GM19324 (cell line): ENCODE results near the gene RNF31.

Experiments used
- ATAC-seq: cut with Tn5 transposase; IDR thresholded peaks from one replicate; pipeline ENCODE4 v1.9.1; 2021; ENCODE audit warnings: mild to moderate bottlenecking, moderate library complexity; ENCODE audit not compliant: unreplicated experiment, low FRiP score

RNF31 gene

GRCh38 chr14:24155100-24155499 is 7.8 kb downstream of the RNF31 start:
- no peak for ATAC-seq

GRCh38 chr14:24156840-24157239 is 9.5 kb downstream of the RNF31 start:
- ATAC-seq = no peak

DNA sequence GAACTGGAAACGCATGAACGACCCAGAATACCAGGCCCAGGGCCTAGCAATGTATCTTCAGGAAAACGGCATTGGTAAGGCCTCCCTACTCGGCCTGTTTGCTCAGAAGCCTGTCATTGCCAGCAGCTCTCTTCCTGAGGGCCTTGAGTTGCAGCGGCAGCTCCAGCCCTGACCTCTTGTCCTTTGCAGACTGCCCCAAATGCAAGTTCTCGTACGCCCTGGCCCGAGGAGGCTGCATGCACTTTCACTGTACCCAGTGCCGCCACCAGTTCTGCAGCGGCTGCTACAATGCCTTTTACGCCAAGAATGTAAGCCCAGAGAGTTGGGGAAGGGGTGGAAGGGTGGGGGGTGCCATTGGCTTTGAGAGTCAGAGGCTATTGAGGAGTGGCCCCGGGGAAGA is 10.0 kb downstream of the RNF31 start:
- ATAC-seq = no peak

DNA sequence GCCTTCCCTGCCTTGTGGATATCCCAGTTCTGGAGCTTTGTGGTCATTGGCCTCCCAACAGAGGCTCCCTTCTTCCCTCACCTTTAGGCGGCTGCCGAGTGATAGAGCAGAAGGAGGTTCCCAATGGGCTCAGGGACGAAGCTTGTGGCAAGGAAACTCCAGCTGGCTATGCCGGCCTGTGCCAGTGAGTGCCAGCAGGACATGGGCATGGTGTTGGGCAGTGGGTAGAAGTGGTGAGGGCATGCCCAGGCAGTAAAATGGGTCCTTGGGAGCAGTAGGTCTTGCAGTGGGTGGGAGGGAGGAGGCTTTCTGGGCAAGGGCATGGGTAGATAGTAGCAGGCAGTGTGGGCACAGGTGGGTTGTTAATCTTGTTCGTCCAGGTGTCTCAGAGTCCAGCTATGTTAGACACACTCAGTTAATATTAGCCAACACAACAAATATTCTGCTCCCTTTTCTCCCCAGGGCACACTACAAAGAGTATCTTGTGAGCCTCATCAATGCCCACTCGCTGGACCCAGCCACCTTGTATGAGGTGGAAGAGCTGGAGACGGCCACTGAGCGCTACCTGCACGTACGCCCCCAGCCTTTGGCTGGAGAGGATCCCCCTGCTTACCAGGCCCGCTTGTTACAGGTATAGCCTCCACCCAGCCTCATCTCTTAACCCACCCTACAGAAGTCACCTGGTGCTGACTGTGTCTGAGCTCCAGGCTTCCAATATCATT is 12.6 kb downstream of the RNF31 start:
- ATAC-seq = no peak

DNA sequence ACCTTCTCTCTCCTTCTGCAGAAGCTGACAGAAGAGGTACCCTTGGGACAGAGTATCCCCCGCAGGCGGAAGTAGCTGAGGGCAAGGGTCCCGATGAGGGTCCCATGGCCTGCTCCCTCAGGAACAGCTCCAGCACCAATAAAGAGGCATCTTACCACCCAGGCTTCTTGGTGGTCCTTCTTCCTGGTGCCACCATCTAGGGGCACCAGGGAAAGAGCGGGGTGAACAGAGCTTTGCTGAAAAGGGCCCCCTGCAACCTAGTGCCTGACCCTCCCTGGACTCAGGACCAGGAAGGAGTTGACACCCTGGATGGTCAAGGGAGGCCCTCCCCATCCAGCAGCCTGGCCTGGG is 13.2 kb downstream of the RNF31 start:
- no peak for ATAC-seq

DNA sequence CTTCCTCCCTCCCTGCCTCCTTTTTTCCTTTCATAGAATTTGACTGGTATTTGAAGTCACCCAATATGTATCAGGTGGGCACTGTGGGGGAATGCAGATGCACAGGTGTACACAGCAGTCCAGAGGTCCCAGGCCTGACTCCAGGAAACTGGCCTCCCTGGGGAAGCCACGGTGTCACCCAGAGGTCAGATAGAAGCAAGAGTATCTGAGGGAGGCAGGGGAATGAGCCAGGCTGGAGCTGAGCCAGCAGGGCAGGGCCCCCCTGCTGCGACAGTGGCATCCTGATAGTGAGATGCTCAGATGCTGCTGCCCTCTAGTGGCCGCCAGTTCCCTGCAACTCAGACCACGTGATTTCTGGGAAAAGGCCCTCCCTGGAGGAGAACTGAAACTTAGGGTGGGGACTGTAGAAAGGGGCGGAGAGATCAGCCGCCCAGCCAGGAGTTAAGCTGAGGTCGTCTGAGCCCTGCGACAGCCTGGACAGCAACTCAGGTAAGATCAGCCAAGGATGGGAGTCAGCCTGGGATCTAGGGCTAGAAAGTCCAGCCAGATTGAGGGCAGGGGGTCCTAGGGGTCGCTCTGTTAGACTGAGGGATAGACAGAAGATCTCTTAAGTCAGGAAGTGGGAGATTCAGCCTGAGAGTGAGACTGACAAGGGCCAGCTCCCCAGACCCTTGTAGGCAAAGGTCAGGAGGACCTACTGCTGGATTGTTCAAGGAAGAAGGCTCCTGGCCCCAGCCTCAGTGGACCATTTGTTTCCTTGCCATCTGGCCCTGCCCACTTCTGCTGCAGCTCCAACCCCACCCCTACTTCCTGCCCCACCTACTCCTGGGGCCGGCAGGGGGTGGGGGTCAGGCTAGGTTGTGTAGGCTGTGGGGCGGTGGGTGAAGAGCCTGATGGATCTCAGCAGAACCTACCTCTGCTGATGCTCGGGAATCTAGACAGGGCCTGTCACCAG is 13.8 kb downstream of the RNF31 start, which contains the start of gene IRF9:
IRF9 (plus strand) TSS at position 416 of the 955 bp plus-strand sequence. CDS start 880 bp downstream, outside the sequence.
- ATAC-seq = peak; percentile 83

- ATAC-seq = no peak
These were observed 14.8 kb downstream of the RNF31 start for GRCh38 chr14:24162093-24162492.

- ATAC-seq = no peak
These were observed 17.3 kb downstream of the RNF31 start for GRCh38 chr14:24164518-24164991.

- ATAC-seq = no peak
These were observed 18.5 kb downstream of the RNF31 start for GRCh38 chr14:24165785-24166184.

DNA sequence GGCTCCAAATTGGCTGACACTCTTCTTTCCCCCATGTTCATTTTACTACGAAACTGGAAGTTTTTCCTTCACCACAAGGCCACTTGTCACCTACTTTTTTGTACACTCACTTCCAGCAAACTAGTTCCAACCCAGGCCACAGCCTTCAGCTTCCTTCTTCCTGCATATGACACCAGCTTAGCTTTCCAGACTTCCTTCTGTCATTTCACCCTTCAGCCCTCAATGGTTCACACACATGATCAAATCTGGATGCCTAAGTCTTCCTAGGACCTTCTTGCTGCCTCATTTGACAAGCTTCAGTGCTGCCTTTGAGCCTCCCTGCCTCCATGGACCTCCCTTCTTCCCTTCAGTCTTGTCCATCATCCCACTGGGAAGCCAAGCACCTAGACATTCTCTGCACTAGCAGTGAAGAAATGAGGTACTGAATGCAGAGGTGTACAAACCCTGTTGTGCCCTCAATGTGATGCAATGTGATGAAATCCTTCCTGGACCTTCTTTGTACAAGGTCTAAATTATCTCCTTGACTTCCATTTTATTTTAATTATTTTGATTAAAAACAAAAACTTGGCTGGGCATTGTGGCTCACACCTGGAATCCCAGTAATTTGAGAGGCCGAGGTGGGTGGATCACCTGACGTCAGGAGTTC is 20.3 kb downstream of the RNF31 start:
- no peak for ATAC-seq

DNA sequence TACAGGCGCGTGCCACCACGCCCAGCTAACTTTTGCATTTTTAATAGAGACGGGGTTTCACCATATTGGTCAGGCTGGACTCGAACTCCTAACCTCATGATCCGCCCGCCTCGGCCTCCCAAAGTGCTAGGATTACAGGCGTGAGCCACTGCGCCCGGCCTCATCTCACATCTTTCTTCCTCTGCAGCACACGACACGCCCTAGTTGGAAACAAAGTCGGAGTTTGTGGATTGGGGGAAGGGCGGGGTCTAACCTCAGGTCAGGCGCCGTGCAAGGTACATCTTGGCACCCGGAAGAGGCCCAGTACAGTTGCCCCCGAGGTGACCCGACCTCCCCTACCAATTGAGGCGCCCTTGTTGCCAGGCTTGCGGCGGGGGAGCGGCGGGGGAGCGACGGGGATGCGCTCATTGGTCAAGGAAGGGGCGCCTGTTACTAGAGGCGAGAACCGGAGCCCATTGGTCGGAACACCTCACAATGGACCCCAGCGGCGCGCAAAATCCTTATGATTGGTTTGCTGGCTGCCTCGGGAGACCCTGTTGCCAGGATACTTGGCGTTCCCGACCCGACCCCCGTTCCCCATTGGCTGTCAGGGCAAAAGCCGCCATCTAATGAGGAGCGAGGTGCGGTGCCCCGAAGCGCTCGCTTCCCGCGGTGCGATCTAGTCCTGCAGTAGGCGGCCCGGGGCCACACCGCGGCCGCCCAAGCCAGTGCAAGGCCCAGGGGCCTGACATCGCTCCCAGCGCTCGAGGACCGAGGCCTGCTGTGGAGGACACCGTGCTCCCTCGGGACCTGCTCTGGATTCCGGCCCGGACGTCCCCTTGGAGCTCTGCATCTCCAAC is 24.3 kb downstream of the RNF31 start, which contains the start of gene REC8:
REC8 (plus strand) TSS at position 659 of the 839 bp plus-strand sequence. CDS start 473 bp downstream, outside the sequence.
- peak; percentile 83 for ATAC-seq

DNA sequence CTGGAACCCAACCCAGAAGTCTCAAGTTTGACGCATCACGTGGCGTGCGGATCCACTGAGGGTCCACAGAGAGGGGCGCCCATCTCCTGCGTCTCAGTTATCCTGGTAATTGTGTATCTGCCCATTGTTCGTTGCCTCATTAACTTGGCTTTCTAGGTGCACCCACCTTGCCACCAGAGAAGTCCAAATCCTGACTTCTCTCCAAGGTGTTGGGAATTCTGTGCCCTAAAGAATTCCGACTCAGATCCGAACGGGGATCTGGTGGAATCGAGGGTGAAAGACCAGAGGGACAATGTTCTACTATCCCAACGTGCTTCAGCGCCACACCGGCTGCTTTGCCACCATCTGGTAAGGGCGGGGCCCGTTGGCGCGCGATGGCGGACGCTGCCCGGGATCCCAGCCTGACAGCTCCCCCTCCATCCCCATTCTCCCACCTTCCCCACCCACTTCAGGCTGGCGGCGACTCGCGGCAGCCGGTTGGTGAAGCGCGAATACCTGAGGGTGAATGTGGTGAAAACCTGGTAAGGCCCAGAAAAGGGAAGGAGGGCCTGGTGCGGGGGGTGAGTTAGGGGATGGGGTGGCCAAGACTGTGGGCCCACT is 25.1 kb downstream of the RNF31 start:
- no peak for ATAC-seq

DNA sequence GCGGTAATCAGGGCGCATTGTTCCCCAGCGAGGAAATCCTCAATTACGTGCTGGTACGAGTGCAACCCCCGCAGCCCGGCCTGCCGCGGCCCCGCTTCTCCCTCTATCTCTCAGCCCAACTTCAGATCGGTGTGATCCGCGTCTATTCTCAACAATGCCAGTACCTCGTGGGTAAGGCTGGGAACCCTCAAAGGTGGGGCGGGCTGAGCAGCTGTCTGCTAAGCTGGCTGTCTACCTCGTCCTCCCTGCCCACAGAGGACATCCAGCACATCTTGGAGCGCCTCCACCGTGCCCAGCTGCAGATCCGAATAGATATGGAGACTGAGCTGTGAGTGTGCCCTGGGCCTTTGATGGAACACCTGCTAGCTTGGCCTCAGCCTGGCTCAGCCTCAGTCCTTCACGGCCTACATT is 25.6 kb downstream of the RNF31 start:
- ATAC-seq = no peak

- no peak for ATAC-seq
These were observed 29.3 kb downstream of the RNF31 start for GRCh38 chr14:24176599-24176998.

GRCh38 chr14:24177041-24177825 is 29.9 kb downstream of the RNF31 start:
- ATAC-seq = no peak

DNA sequence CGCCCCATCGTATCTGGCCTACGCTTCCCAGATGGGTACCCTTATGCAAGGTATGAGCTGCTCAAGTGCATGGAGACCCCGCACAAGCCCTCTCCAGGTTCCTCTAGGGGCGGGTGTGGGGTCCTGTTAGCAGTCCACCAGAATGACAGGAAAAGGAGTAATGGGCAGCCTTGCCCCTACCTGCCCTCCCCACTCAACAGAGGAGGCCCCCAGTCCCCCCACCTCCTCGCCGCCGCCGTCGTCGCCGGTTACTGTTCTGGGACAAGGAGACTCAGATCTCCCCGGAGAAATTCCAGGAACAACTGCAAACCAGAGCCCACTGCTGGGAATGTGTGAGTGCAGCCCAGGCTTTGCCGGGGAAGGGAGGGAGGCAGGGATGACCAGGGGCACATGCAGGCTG is 30.6 kb downstream of the RNF31 start:
- no peak for ATAC-seq

DNA sequence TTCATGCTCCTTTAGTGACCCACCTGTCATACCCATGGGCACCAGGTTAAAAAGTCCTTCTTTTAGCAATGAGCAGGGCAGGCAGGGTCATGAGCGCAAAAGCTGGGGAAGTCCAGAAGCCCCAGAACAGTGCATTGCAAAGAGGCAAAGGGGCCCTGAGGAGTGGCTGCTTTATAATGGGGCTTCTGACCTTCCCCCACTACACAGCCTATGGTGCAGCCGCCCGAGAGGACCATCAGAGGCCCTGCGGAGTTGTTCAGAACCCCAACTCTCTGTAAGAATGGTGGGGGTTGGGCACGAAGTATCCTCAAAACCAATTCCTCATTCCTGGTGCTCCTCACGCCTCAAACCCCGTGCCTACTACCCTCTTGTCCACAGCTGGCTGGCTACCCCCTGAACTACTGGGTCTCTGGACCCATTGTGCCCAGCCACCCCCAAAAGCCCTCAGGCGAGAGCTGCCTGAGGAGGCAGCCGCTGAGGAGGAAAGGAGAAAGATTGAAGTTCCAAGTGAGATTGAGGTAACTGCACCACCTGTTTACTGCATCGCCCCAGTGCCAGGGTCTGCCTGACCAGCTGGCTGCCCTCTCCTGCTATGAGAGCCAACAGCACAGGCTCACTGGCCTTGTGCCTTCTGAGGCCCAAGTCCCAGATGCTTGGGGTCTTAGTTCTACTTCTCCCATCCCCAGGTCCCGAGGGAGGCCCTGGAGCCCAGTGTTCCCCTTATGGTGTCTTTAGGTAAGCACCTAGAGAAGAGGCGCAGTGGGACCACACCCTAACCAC is 31.3 kb downstream of the RNF31 start:
- ATAC-seq = no peak
